Measurements from ENCODE around the gene CDK13.

The CDK13 gene

GRCh38 chr7:40041456-40041855, 91.4 kb downstream of the CDK13 start:
- H3K4me1 ChIP-seq (ENCODE audit: low read length) = no peaks in the 10 kb centered on the region
- H3K4me2 ChIP-seq (ENCODE audit: low read length) = no peak overlapping the region
- no peak overlapping the region for H3K27ac ChIP-seq (ENCODE audit: low read length)
- H2AFZ ChIP-seq (ENCODE audit: low read depth, low read length) = no peak overlapping the region
- no peaks in the 10 kb centered on the region for H3K9me3 ChIP-seq (ENCODE audit: insufficient read depth, low read length)
- 0 out of 2 replicates have a peak, but pooled peaks cover 4% of the 10 kb centered on the region for H3K79me2 ChIP-seq (ENCODE audit: low read length)
- H3K4me3 ChIP-seq (ENCODE audit: low read length) = no peak overlapping the region
- H3K27me3 ChIP-seq (ENCODE audit: low read depth, low read length) = no peaks in the 10 kb centered on the region
- no peak overlapping the region for H3K9ac ChIP-seq (ENCODE audit: low read length)
- no peak for TF ChIP-seq EZH2phosphoT487 (IDR thresholded peaks at IDR 0.05; ENCODE audit: low read depth)
- H4K20me1 ChIP-seq (ENCODE audit: insufficient read depth, low read length) = peaks cover 4% of the 10 kb centered on the region; the same call in 1 of the 2 replicates
- H3K36me3 ChIP-seq (replicated peaks; ENCODE audit: low read depth, low read length) = no peaks in the 10 kb centered on the region

GRCh38 chr7:40043164-40043563, 93.1 kb downstream of the CDK13 start:
- Histone ChIP-seq H3K79me2 (ENCODE audit: low read length) (no peaks in the 10 kb centered on the region), H3K9me3 (ENCODE audit: insufficient read depth, low read length) (no peaks in the 10 kb centered on the region), H2AFZ (ENCODE audit: low read depth, low read length) (no peak overlapping the region), H3K4me1 (ENCODE audit: low read length) (no peaks in the 10 kb centered on the region), H3K27ac (ENCODE audit: low read length) (no peak overlapping the region), H3K9ac (ENCODE audit: low read length) (no peak overlapping the region), H3K27me3 (ENCODE audit: low read depth, low read length) (no peaks in the 10 kb centered on the region), H3K36me3 (replicated peaks; ENCODE audit: low read depth, low read length) (no peaks in the 10 kb centered on the region), H4K20me1 (ENCODE audit: insufficient read depth, low read length) (no peaks in the 10 kb centered on the region), H3K4me3 (ENCODE audit: low read length) (no peak overlapping the region), H3K4me2 (ENCODE audit: low read length) (no peak overlapping the region)
- TF ChIP-seq CTCF (IDR thresholded peaks at IDR 0.05; ENCODE audit: low read depth, low read length) (no peak), EZH2phosphoT487 (IDR thresholded peaks at IDR 0.05; ENCODE audit: low read depth) (no peak)

- Histone ChIP-seq H3K9ac (ENCODE audit: low read length) (no peak overlapping the region), H4K20me1 (ENCODE audit: insufficient read depth, low read length) (no peaks in the 10 kb centered on the region), H3K27ac (ENCODE audit: low read length) (no peak overlapping the region), H3K4me2 (ENCODE audit: low read length) (no peak overlapping the region), H3K27me3 (ENCODE audit: low read depth, low read length) (no peaks in the 10 kb centered on the region), H3K79me2 (ENCODE audit: low read length) (no peaks in the 10 kb centered on the region), H3K36me3 (replicated peaks; ENCODE audit: low read depth, low read length) (no peaks in the 10 kb centered on the region), H3K4me1 (ENCODE audit: low read length) (no peaks in the 10 kb centered on the region), H3K4me3 (ENCODE audit: low read length) (no peak overlapping the region), H3K9me3 (ENCODE audit: insufficient read depth, low read length) (no peaks in the 10 kb centered on the region), H2AFZ (ENCODE audit: low read depth, low read length) (no peak overlapping the region)
- peak; percentile 25; the same call in 1 of the 2 replicates for TF ChIP-seq CTCF (IDR thresholded peaks at IDR 0.05; ENCODE audit: low read depth, low read length)
- TF ChIP-seq EZH2phosphoT487 (IDR thresholded peaks at IDR 0.05; ENCODE audit: low read depth) = no peak
Observed at GRCh38 chr7:40047661-40048060, 97.6 kb downstream of the CDK13 start.

- no peak overlapping the region for H3K27ac ChIP-seq (ENCODE audit: low read length)
- peaks cover 9% of the 10 kb centered on the region for H3K36me3 ChIP-seq (replicated peaks; ENCODE audit: low read depth, low read length)
- H3K79me2 ChIP-seq (ENCODE audit: low read length) = no peaks in the 10 kb centered on the region; the same call in 1 of the 2 replicates
- no peak overlapping the region for H2AFZ ChIP-seq (ENCODE audit: low read depth, low read length)
- TF ChIP-seq CTCF (IDR thresholded peaks at IDR 0.05; ENCODE audit: low read depth, low read length) = no peak
- TF ChIP-seq EZH2phosphoT487 (IDR thresholded peaks at IDR 0.05; ENCODE audit: low read depth) = no peak
- H4K20me1 ChIP-seq (ENCODE audit: insufficient read depth, low read length) = no peaks in the 10 kb centered on the region
- no peak overlapping the region for H3K9ac ChIP-seq (ENCODE audit: low read length)
- no peak overlapping the region for H3K4me2 ChIP-seq (ENCODE audit: low read length)
- H3K4me1 ChIP-seq (ENCODE audit: low read length) = no peaks in the 10 kb centered on the region
- no peaks in the 10 kb centered on the region for H3K27me3 ChIP-seq (ENCODE audit: low read depth, low read length)
- no peak overlapping the region for H3K4me3 ChIP-seq (ENCODE audit: low read length)
- H3K9me3 ChIP-seq (ENCODE audit: insufficient read depth, low read length) = no peaks in the 10 kb centered on the region
Observed at GRCh38 chr7:40057292-40057691, 107.2 kb downstream of the CDK13 start.

Measured in OCI-LY3 (cell line).